GM23338 (cell line): ENCODE measurements around the gene ADGRB3. TPM values are rescaled to one million over a fixed set of nuclear protein-coding genes. Genes with fewer than 3 reads are reported as not detected.

Experiments used
- ATAC-seq: fragments of 200-7000 bp; cut with Tn5 transposase; 3 replicates; pipeline ENCODE4 v1.9.1; 2020
- DNase-seq: peaks from one replicate; pipeline ENCODE4 v3.0.0-alpha.2; 2015; ENCODE audit warnings: low spot score
- H2AFZ ChIP-seq: fragments of 200-600 bp; sonication (generic); 2 replicates; pipeline ENCODE4 v1.8.0; 2016; ENCODE audit warnings: antibody characterized with exemption, mild to moderate bottlenecking, moderate library complexity
- H3F3A ChIP-seq: fragments of 200-600 bp; sonication (generic); replicated peaks from 2 replicates; pipeline ENCODE4 v1.8.0; 2017; ENCODE audit warnings: antibody characterized with exemption, mixed run types, low read depth
- H3K27ac ChIP-seq: fragments of 200-600 bp; sonication (generic); 2 replicates; pipeline ENCODE4 v1.6.1; 2016; ENCODE audit warnings: low read depth
- H3K27me3 ChIP-seq: fragments of 200-600 bp; sonication (generic); 2 replicates; pipeline ENCODE4 v1.8.0; 2016; ENCODE audit warnings: mild to moderate bottlenecking, mixed run types, moderate library complexity; ENCODE audit not compliant: insufficient read depth
- H3K36me3 ChIP-seq: fragments of 200-600 bp; sonication (generic); 2 replicates; pipeline ENCODE4 v1.8.0; 2016; ENCODE audit warnings: mild to moderate bottlenecking; ENCODE audit not compliant: insufficient read depth
- H3K4me1 ChIP-seq: fragments of 200-600 bp; sonication (generic); 2 replicates; pipeline ENCODE4 v1.8.0; 2016; ENCODE audit warnings: mild to moderate bottlenecking, moderate library complexity; ENCODE audit not compliant: insufficient read depth
- H3K4me2 ChIP-seq: fragments of 200-600 bp; sonication (generic); 2 replicates; pipeline ENCODE4 v1.7.1; 2017; ENCODE audit warnings: mixed run types
- H3K4me3 ChIP-seq: fragments of 200-600 bp; sonication (generic); 2 replicates; pipeline ENCODE4 v1.6.1; 2016; ENCODE audit warnings: mixed run types
- H3K79me2 ChIP-seq: fragments of 200-600 bp; sonication (generic); replicated peaks from 2 replicates; pipeline ENCODE4 v1.8.0; 2017; ENCODE audit warnings: mild to moderate bottlenecking; ENCODE audit not compliant: insufficient read depth
- H3K9me2 ChIP-seq: fragments of 200-600 bp; sonication (generic); 2 replicates; pipeline ENCODE4 v1.8.0; 2017; ENCODE audit not compliant: insufficient read depth
- H4K20me1 ChIP-seq: fragments of 200-600 bp; sonication (generic); replicated peaks from 2 replicates; pipeline ENCODE4 v1.8.0; 2017; ENCODE audit warnings: mild to moderate bottlenecking; ENCODE audit not compliant: insufficient read depth
- H3K27ac Mint-ChIP-seq: 2 replicates; pipeline ENCODE4 v1.8.0; 2020; ENCODE audit warnings: inconsistent platforms, mild to moderate bottlenecking, moderate library complexity, mixed read lengths
- H3K27me3 Mint-ChIP-seq: 3 replicates; pipeline ENCODE4 v1.8.0; 2022; ENCODE audit warnings: low read depth, mild to moderate bottlenecking, moderate library complexity, mixed read lengths, inconsistent platforms; ENCODE audit not compliant: insufficient read depth, poor library complexity
- H3K36me3 Mint-ChIP-seq: 3 replicates; pipeline ENCODE4 v1.8.0; 2021; ENCODE audit warnings: low read depth, mild to moderate bottlenecking, inconsistent platforms, moderate library complexity, mixed read lengths
- H3K4me1 Mint-ChIP-seq: 3 replicates; pipeline ENCODE4 v1.8.0; 2020; ENCODE audit warnings: mild to moderate bottlenecking, inconsistent platforms, mixed read lengths
- H3K4me3 Mint-ChIP-seq: 3 replicates; pipeline ENCODE4 v1.8.0; 2021; ENCODE audit warnings: moderate library complexity, mild to moderate bottlenecking, inconsistent platforms, mixed read lengths
- H3K9me3 Mint-ChIP-seq: 3 replicates; pipeline ENCODE4 v1.8.0; 2020; ENCODE audit warnings: moderate library complexity, mild to moderate bottlenecking, inconsistent platforms, mixed read lengths
- CTCF ChIP-seq, 2 experiments: fragments of 200-600 bp in 1 of 2; sonication (generic) in 1 of 2; conservative IDR thresholded peaks; 2 replicates each; pipeline versions ENCODE4 v1.5.1 to v1.6.1; 2016 to 2017; ENCODE audit warnings: antibody characterized with exemption in 2 of 2, low read depth in 2 of 2, mild to moderate bottlenecking in 2 of 2, moderate library complexity in 1 of 2
- EZH2 ChIP-seq: fragments of 200-600 bp; sonication (generic); IDR thresholded peaks from one replicate; pipeline ENCODE4 v1.8.0; 2017; ENCODE audit warnings: antibody characterized with exemption, mild to moderate bottlenecking, low read depth; ENCODE audit not compliant: unreplicated experiment
- JUNB ChIP-seq: IDR thresholded peaks from one replicate; pipeline ENCODE4 v1.6.1; 2016; ENCODE audit warnings: antibody characterized with exemption; ENCODE audit not compliant: unreplicated experiment
- NANOG ChIP-seq: IDR thresholded peaks from 2 replicates; pipeline ENCODE4 v1.6.1; 2016; ENCODE audit warnings: antibody characterized with exemption, borderline replicate concordance
- POLR2AphosphoS5 ChIP-seq: IDR thresholded peaks from 2 replicates; pipeline ENCODE4 v1.6.1; 2016; ENCODE audit warnings: antibody characterized with exemption, low read depth
- polyA plus RNA-seq: library from polyadenylated mRNA; unstranded; fragments of >200 nt; fragmentation: Nextera tagmentation; extraction: Ambion mirVana; gene quantifications from 2 replicates; pipeline ENCODE4 v1.2.1, GENCODE V29; 2016
- total RNA-seq: library from RNA; depleted of rRNA; stranded (reverse); fragments of >200 nt; shearing (Covaris generic); gene quantifications from 2 replicates; pipeline ENCODE4 v1.2.3, GENCODE V29; 2014
- TF ChIP-seq, protein P1 (sequence below): IDR thresholded peaks from one replicate; pipeline ENCODE4 v1.6.1; 2018; ENCODE audit warnings: antibody characterized with exemption; ENCODE audit not compliant: unreplicated experiment
- TF ChIP-seq, protein P2 (sequence below): fragments of 250-450 bp; sonication (Bioruptor Pico); IDR thresholded peaks from 2 replicates; pipeline ENCODE4 v1.5.0; 2020; ENCODE audit warnings: mild to moderate bottlenecking, moderate library complexity

ADGRB3 gene
- total and polyA plus RNA-seq, 2 experiments from 2014 or later = 0.92 to 4.0 TPM

DNA sequence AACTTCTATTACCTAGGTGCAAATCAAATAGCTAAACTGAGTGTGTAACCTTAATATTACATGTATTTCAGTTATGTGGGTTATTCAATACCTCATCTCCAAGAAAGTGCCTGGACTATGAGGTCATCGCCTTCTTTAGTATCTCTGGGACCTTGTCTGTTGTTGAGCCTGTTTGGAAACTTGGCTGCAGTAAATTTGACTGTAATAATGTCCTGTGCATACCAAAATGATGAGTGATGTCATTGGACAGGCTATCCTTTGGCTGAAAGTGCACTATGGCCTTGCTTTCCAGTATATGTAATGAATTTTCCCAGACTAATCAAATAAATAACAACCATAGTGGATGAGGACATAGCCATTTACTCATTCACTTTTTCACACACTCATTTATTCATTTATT, 455.1 kb downstream of the ADGRB3 start:
- H3K36me3 ChIP-seq = no peaks in the 10 kb centered on the region
- Mint-ChIP-seq H3K9me3 (no peaks in the 10 kb centered on the region), H3K4me1 (0 out of 3 replicates have a peak, but pooled peaks cover 3% of the 10 kb centered on the region), H3K27me3 (peaks cover 2% of the 10 kb centered on the region), H3K36me3 (no peaks in the 10 kb centered on the region), H3K27ac (no peak overlapping the region), H3K4me3 (no peak overlapping the region)
- no peak overlapping the region for H3K27ac ChIP-seq
- TF ChIP-seq, protein P1, sequence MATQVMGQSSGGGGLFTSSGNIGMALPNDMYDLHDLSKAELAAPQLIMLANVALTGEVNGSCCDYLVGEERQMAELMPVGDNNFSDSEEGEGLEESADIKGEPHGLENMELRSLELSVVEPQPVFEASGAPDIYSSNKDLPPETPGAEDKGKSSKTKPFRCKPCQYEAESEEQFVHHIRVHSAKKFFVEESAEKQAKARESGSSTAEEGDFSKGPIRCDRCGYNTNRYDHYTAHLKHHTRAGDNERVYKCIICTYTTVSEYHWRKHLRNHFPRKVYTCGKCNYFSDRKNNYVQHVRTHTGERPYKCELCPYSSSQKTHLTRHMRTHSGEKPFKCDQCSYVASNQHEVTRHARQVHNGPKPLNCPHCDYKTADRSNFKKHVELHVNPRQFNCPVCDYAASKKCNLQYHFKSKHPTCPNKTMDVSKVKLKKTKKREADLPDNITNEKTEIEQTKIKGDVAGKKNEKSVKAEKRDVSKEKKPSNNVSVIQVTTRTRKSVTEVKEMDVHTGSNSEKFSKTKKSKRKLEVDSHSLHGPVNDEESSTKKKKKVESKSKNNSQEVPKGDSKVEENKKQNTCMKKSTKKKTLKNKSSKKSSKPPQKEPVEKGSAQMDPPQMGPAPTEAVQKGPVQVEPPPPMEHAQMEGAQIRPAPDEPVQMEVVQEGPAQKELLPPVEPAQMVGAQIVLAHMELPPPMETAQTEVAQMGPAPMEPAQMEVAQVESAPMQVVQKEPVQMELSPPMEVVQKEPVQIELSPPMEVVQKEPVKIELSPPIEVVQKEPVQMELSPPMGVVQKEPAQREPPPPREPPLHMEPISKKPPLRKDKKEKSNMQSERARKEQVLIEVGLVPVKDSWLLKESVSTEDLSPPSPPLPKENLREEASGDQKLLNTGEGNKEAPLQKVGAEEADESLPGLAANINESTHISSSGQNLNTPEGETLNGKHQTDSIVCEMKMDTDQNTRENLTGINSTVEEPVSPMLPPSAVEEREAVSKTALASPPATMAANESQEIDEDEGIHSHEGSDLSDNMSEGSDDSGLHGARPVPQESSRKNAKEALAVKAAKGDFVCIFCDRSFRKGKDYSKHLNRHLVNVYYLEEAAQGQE = no peak
- TF ChIP-seq CTCF (conservative IDR thresholded peaks at IDR 0.05; ENCODE audit: low read depth in 2 of 2) = no peak
- TF ChIP-seq NANOG = no peak
- TF ChIP-seq EZH2 = no peak
- TF ChIP-seq, protein P2, sequence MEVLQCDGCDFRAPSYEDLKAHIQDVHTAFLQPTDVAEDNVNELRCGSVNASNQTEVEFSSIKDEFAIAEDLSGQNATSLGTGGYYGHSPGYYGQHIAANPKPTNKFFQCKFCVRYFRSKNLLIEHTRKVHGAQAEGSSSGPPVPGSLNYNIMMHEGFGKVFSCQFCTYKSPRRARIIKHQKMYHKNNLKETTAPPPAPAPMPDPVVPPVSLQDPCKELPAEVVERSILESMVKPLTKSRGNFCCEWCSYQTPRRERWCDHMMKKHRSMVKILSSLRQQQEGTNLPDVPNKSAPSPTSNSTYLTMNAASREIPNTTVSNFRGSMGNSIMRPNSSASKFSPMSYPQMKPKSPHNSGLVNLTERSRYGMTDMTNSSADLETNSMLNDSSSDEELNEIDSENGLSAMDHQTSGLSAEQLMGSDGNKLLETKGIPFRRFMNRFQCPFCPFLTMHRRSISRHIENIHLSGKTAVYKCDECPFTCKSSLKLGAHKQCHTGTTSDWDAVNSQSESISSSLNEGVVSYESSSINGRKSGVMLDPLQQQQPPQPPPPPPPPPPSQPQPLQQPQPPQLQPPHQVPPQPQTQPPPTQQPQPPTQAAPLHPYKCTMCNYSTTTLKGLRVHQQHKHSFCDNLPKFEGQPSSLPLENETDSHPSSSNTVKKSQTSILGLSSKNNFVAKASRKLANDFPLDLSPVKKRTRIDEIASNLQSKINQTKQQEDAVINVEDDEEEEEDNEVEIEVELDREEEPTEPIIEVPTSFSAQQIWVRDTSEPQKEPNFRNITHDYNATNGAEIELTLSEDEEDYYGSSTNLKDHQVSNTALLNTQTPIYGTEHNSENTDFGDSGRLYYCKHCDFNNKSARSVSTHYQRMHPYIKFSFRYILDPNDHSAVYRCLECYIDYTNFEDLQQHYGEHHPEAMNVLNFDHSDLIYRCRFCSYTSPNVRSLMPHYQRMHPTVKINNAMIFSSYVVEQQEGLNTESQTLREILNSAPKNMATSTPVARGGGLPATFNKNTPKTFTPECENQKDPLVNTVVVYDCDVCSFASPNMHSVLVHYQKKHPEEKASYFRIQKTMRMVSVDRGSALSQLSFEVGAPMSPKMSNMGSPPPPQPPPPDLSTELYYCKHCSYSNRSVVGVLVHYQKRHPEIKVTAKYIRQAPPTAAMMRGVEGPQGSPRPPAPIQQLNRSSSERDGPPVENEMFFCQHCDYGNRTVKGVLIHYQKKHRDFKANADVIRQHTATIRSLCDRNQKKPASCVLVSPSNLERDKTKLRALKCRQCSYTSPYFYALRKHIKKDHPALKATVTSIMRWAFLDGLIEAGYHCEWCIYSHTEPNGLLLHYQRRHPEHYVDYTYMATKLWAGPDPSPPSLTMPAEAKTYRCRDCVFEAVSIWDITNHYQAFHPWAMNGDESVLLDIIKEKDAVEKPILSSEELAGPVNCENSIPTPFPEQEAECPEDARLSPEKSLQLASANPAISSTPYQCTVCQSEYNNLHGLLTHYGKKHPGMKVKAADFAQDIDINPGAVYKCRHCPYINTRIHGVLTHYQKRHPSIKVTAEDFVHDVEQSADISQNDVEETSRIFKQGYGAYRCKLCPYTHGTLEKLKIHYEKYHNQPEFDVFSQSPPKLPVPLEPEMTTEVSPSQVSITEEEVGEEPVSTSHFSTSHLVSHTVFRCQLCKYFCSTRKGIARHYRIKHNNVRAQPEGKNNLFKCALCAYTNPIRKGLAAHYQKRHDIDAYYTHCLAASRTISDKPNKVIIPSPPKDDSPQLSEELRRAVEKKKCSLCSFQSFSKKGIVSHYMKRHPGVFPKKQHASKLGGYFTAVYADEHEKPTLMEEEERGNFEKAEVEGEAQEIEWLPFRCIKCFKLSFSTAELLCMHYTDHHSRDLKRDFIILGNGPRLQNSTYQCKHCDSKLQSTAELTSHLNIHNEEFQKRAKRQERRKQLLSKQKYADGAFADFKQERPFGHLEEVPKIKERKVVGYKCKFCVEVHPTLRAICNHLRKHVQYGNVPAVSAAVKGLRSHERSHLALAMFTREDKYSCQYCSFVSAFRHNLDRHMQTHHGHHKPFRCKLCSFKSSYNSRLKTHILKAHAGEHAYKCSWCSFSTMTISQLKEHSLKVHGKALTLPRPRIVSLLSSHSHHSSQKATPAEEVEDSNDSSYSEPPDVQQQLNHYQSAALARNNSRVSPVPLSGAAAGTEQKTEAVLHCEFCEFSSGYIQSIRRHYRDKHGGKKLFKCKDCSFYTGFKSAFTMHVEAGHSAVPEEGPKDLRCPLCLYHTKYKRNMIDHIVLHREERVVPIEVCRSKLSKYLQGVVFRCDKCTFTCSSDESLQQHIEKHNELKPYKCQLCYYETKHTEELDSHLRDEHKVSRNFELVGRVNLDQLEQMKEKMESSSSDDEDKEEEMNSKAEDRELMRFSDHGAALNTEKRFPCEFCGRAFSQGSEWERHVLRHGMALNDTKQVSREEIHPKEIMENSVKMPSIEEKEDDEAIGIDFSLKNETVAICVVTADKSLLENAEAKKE (CRISPR knock-in tag) = no peak
- TF ChIP-seq JUNB = no peak
- no peak for TF ChIP-seq POLR2AphosphoS5
- no peak overlapping the region for H2AFZ ChIP-seq
- no peaks in the 10 kb centered on the region for H3K79me2 ChIP-seq
- no peaks in the 10 kb centered on the region for H4K20me1 ChIP-seq
- H3K27me3 ChIP-seq = no peaks in the 10 kb centered on the region
- H3F3A ChIP-seq = no peaks in the 10 kb centered on the region
- H3K9me2 ChIP-seq = 0 out of 2 replicates have a peak, but pooled peaks cover 5% of the 10 kb centered on the region
- no peak overlapping the region for H3K4me3 ChIP-seq
- H3K4me2 ChIP-seq = no peak overlapping the region
- no peak for DNase-seq
- H3K4me1 ChIP-seq = no peaks in the 10 kb centered on the region
- ATAC-seq = no peak
